MM.1S (cell line): ENCODE measurements around the gene DDOST.

Experiments
- CTCF ChIP-seq: fragments of 300-600 bp; sonication (generic); IDR thresholded peaks from 2 replicates; pipeline ENCODE4 v1.5.1; 2016; ENCODE audit warnings: antibody characterized with exemption, low read length, mixed read lengths
- EZH2 ChIP-seq: fragments of 300-600 bp; sonication (generic); optimal IDR thresholded peaks from 2 replicates; pipeline ENCODE3; 2017; ENCODE audit warnings: low read depth, mild to moderate bottlenecking, antibody characterized with exemption, low read length, mixed read lengths

- no peak for TF ChIP-seq CTCF
- TF ChIP-seq EZH2: no peak
Measured at GRCh38 chr1:20698195-20698910, 37.2 kb upstream of the DDOST start.
